ENCODE measurements around the gene ZBTB43.
A peak's percentile ranks its signal among the peaks of the same experiment; 100 is the strongest.

ZBTB43 gene

GRCh38 chr9:126834672-126835071 is 29.8 kb downstream of the ZBTB43 start:
- FAIRE-seq, result no peak
- DNase-seq (ENCODE audit: insufficient read length), result no peak
- TF ChIP-seq POLR2AphosphoS5 (IDR thresholded peaks at IDR 0.05; ENCODE audit: low read depth, low read length) (no peak), TAF1 (IDR thresholded peaks at IDR 0.05; ENCODE audit: borderline replicate concordance, low read depth, low read length) (no peak), POLR2A (IDR thresholded peaks at IDR 0.05; ENCODE audit: low read depth, low read length) (no peak)

GRCh38 chr9:126836216-126836615 is 31.4 kb downstream of the ZBTB43 start:
- FAIRE-seq, result no peak
- TF ChIP-seq POLR2AphosphoS5 (IDR thresholded peaks at IDR 0.05; ENCODE audit: low read depth, low read length) (no peak), TAF1 (IDR thresholded peaks at IDR 0.05; ENCODE audit: borderline replicate concordance, low read depth, low read length) (no peak), POLR2A (IDR thresholded peaks at IDR 0.05; ENCODE audit: low read depth, low read length) (no peak)
- DNase-seq (ENCODE audit: insufficient read length), result no peak

- no peak for TF ChIP-seq POLR2AphosphoS5 (IDR thresholded peaks at IDR 0.05; ENCODE audit: low read depth, low read length)
- TF ChIP-seq TAF1 (IDR thresholded peaks at IDR 0.05; ENCODE audit: borderline replicate concordance, low read depth, low read length), result no peak
- TF ChIP-seq POLR2A (IDR thresholded peaks at IDR 0.05; ENCODE audit: low read depth, low read length), result no peak
- peak; percentile 27 for FAIRE-seq
- DNase-seq (ENCODE audit: insufficient read length), result no peak
Measured at GRCh38 chr9:126838055-126838811, 33.4 kb downstream of the ZBTB43 start.

GRCh38 chr9:126838895-126839294 is 34.1 kb downstream of the ZBTB43 start:
- FAIRE-seq (peak; percentile 94), DNase-seq (ENCODE audit: insufficient read length) (no peak)
- TF ChIP-seq POLR2A (IDR thresholded peaks at IDR 0.05; ENCODE audit: low read depth, low read length), result no peak
- no peak for TF ChIP-seq POLR2AphosphoS5 (IDR thresholded peaks at IDR 0.05; ENCODE audit: low read depth, low read length)
- TF ChIP-seq TAF1 (IDR thresholded peaks at IDR 0.05; ENCODE audit: borderline replicate concordance, low read depth, low read length), result no peak

GRCh38 chr9:126839301-126839700 is 34.5 kb downstream of the ZBTB43 start:
- no peak for FAIRE-seq
- TF ChIP-seq TAF1 (IDR thresholded peaks at IDR 0.05; ENCODE audit: borderline replicate concordance, low read depth, low read length) (no peak), POLR2A (IDR thresholded peaks at IDR 0.05; ENCODE audit: low read depth, low read length) (no peak), POLR2AphosphoS5 (IDR thresholded peaks at IDR 0.05; ENCODE audit: low read depth, low read length) (no peak)

GRCh38 chr9:126842220-126842842 is 37.5 kb downstream of the ZBTB43 start:
- no peak for FAIRE-seq

More at GRCh38 chr9:126839301-126839700, 34.5 kb downstream of the ZBTB43 start:
- no peak for DNase-seq (ENCODE audit: insufficient read length)

GRCh38 chr9:126842977-126843799 is 38.3 kb downstream of the ZBTB43 start:
- TF ChIP-seq POLR2A (IDR thresholded peaks at IDR 0.05; ENCODE audit: low read depth, low read length) (no peak), POLR2AphosphoS5 (IDR thresholded peaks at IDR 0.05; ENCODE audit: low read depth, low read length) (no peak), TAF1 (IDR thresholded peaks at IDR 0.05; ENCODE audit: borderline replicate concordance, low read depth, low read length) (no peak)
- FAIRE-seq, result no peak
- no peak for DNase-seq (ENCODE audit: insufficient read length)

More at GRCh38 chr9:126842220-126842842, 37.5 kb downstream of the ZBTB43 start:
- no peak for DNase-seq (ENCODE audit: insufficient read length)
- no peak for TF ChIP-seq POLR2AphosphoS5 (IDR thresholded peaks at IDR 0.05; ENCODE audit: low read depth, low read length)
- no peak for TF ChIP-seq TAF1 (IDR thresholded peaks at IDR 0.05; ENCODE audit: borderline replicate concordance, low read depth, low read length)
- no peak for TF ChIP-seq POLR2A (IDR thresholded peaks at IDR 0.05; ENCODE audit: low read depth, low read length)

GRCh38 chr9:126844085-126844484 is 39.2 kb downstream of the ZBTB43 start:
- TF ChIP-seq POLR2A (IDR thresholded peaks at IDR 0.05; ENCODE audit: low read depth, low read length) (no peak), TAF1 (IDR thresholded peaks at IDR 0.05; ENCODE audit: borderline replicate concordance, low read depth, low read length) (no peak), POLR2AphosphoS5 (IDR thresholded peaks at IDR 0.05; ENCODE audit: low read depth, low read length) (no peak)
- FAIRE-seq, result no peak
- DNase-seq (ENCODE audit: insufficient read length), result no peak

- FAIRE-seq (no peak), DNase-seq (ENCODE audit: insufficient read length) (no peak)
- no peak for TF ChIP-seq POLR2A (IDR thresholded peaks at IDR 0.05; ENCODE audit: low read depth, low read length)
- no peak for TF ChIP-seq POLR2AphosphoS5 (IDR thresholded peaks at IDR 0.05; ENCODE audit: low read depth, low read length)
- TF ChIP-seq TAF1 (IDR thresholded peaks at IDR 0.05; ENCODE audit: borderline replicate concordance, low read depth, low read length), result no peak
Measured at GRCh38 chr9:126847051-126847450, 42.2 kb downstream of the ZBTB43 start.

- no peak for DNase-seq (ENCODE audit: insufficient read length)
- no peak for FAIRE-seq
- TF ChIP-seq TAF1 (IDR thresholded peaks at IDR 0.05; ENCODE audit: borderline replicate concordance, low read depth, low read length), result no peak
- TF ChIP-seq POLR2AphosphoS5 (IDR thresholded peaks at IDR 0.05; ENCODE audit: low read depth, low read length), result no peak
- no peak for TF ChIP-seq POLR2A (IDR thresholded peaks at IDR 0.05; ENCODE audit: low read depth, low read length)
Measured at GRCh38 chr9:126849591-126850225, 44.9 kb downstream of the ZBTB43 start.
